NCI-H1694 treated with DMSO at 0.1 percent for 48 hours (cell line): ENCODE measurements around the gene SREK1IP1.
"Not testable (repeated sequence)": the region's sequence is repeated elsewhere in the genome, so short reads cannot be mapped to it uniquely, and the experiment has no call there.

ENCODE experiments used
- DNase-seq: peaks from one replicate; lab custom pipeline; 2025; lab: John Stamatoyannopoulos, UW

Gene SREK1IP1

GRCh38 chr5:64763948-64764503 is 4.5 kb downstream of the SREK1IP1 start:
- no peak for DNase-seq

DNA sequence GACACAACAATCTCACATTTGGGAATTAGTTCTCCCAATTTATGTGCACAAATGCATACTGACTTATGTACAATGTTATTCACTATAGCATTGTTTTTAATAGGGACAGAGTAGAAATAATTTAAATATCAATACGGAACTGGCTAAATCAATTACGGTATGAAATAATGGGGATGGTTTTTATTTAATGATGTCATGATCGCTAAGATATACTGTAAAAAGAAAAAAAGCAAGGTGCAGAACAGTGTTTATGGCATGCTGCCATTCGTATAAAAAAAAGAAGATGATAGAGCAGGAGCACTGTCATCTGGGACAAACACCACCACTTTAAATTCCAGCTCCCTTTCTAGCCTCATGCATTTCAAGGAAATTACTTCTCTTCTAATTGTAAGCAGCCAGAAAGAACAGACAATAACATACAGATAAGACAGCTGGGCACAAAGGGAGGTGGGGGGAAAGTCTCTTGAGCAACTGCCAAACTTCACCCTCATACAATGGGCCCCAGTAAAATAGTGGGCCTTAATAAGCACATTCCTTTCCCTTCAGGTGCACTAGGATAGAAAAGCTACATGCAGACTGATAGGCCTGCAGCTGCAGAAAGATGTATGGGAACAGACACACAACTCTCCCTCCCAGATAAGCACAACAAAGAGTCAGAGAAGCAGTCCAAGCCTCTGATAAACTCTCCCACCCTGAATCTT is 8.4 kb downstream of the SREK1IP1 start:
- no peak for DNase-seq

DNA sequence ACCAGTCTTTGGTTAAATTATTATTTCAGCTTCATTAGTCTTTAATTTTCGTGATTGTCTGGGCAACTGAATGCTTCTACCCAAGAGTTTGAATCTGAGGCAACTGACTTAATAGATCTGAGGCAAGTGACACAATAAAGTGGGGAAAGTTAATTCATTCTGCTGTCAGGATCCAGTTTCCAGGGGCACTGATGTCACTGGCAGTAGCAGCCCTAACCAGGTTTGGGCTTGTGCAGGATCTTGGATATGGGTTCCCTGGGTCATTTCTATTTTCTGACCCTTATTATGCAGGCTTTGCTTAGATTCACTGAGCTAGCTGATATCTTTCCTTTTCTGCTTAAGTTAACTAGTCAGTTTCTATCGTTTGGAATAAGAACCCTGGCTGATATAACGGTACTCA is 9.6 kb downstream of the SREK1IP1 start:
- DNase-seq, result no peak

GRCh38 chr5:64754066-64754465 is 14.4 kb downstream of the SREK1IP1 start:
- DNase-seq, result no peak

GRCh38 chr5:64749385-64749784 is 19.1 kb downstream of the SREK1IP1 start:
- DNase-seq, result no peak

GRCh38 chr5:64746446-64746845 is 22.0 kb downstream of the SREK1IP1 start:
- DNase-seq, result no peak

DNA sequence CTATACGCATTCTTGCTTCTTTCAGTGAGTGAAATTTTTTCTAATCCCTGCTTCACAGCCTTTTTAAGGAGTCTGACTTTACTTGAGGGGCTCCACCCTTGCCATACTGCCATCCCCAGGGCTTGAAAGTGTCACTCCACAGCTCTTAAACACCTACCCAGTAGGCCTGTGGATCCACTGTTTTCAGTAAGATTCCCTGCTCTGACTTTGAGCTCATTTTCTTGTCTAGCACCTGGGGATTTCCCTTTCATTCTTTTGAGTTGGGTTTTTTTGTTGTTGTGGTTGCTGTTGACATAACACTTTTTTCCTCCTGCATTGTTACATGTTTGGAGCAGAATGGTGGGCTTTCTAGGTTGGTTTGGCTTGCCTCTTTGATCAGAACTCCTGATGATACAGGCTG is 23.6 kb downstream of the SREK1IP1 start:
- DNase-seq, result no peak

DNA sequence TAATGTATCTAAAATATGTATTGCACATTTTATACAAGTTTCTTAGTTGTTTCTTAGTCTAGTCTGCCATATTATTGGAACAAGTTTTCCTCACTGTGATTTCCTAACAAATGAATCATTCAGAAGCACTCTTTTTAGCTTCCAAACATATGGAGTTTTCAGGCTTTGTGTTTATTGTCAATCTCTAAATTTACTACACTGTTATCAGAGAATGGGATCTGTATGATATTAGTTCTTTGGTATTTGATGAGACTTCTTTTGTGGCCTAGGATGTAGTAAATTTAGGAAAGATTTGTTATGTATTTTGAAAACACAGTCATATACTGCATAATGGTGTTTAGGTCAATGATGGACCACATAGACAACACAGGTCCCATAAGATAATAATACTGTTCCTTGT is 25.7 kb downstream of the SREK1IP1 start:
- no peak for DNase-seq

DNA sequence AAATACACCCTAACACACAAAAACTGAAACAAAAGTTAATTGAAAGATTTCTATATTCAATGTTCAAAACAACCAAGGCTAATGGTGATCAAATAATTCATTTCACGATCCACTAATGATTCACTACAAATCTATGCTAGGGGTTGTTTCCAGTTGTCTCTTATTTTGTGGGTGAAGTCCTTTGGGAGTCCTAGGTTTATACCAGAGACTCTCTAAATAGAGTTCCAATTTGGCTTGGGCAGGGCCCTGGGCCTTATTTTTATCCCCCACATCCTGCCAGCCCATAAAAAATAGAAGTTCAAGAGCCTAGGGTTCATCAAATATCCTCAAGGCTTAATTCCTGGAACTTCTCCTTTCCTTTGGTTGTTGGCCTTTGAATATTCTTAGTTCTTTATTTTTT is 26.1 kb downstream of the SREK1IP1 start:
- no peak for DNase-seq

- no peak for DNase-seq
Measured at GRCh38 chr5:64727150-64727549, 41.3 kb downstream of the SREK1IP1 start.

DNA sequence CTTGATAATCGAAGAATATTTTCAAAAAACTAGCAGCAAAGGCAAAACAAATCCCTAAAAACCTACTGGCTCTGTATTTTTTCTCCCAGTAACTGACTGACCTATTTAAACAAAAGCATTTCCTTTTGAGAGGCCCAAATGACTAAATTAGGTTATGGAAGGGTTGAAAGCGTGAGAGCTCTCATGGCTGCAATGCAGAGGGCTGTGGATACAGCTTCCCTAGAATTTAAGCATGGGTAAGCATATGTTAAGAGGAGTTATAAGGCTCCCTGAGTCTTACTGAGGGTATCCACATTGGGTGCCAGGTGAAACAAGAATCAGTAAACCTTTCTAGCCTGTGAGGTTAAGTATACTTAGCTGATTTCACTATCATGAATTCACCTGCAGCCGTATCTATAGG is 45.9 kb downstream of the SREK1IP1 start:
- DNase-seq, result no peak

DNA sequence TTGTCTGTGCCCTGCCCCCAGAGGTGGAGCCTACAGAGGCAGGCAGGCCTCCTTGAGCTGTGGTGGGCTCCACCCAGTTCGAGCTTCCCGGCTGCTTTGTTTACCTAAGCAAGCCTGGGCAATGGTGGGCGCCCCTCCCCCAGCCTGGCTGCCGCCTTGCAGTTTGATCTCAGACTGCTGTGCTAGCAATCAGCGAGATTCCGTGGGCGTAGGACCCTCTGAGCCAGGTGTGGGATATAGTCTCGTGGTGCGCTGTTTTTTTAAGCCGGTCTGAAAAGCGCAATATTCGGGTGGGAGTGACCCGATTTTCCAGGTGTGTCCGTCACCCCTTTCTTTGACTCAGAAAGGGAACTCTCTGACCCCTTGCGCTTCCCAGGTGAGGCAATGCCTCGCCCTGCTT is 54.0 kb downstream of the SREK1IP1 start:
- DNase-seq, result not testable (repeated sequence)

DNA sequence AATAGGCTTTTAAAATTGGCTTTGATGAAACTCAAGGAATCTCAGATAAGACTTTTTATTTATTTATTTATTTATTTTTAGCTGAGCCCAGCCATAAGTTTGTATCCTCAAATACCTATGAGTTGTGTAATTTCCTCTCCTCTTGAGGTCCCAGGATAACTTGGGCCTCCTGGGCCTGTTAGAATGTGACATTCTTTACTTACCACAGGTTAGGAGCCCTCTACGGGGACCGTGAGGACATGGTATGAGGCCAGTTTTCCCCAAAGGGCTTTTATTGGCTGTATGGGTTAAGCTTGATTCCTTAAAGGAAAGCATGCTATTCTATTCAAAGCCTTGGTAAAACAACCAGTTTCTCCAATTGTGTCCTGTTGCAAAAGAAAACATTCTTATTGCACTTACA is 61.3 kb downstream of the SREK1IP1 start:
- DNase-seq, result no peak

GRCh38 chr5:64706074-64706473 is 62.4 kb downstream of the SREK1IP1 start:
- DNase-seq, result not testable (repeated sequence)

DNA sequence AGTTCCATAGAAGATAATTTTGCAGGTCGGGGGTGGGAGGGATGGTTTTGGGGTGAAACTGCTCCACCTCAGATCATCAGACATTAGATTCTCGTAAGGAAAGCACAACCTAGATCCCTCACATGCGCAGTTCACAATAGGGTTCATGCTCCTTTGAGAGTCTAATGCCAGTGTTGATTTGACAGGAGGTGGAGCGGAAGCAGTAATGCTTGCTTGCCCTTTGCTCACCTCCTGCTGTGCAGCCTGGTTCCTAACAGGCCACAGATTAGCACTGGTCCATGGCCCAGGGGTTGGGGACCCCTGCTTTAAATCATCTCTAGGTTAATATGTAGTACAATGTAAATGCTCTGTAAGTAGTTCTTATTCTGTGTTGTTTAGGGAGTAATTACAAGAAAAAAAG is 67.7 kb downstream of the SREK1IP1 start:
- DNase-seq, result no peak

DNA sequence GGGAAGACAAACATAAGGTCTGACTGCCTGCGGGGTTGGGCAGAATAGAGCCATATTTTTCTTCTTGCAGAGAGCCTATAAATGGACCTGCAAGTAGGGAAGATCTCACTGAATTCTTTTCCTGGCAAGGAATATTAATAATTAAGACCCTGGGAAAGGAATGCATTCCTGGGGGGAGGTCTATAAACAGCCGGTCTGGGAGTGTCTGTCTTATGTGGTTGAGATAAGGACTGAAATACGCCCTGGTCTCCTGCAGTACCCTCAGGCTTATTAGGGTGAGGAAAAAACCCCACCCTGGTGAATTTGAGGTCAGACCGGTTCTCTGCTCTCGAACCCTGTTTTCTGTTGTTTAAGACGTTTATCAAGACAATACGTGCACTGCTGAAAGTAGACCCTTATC is 72.1 kb downstream of the SREK1IP1 start:
- not testable (repeated sequence) for DNase-seq

- DNase-seq, result no peak
Measured at GRCh38 chr5:64693636-64694035, 74.9 kb downstream of the SREK1IP1 start.

DNA sequence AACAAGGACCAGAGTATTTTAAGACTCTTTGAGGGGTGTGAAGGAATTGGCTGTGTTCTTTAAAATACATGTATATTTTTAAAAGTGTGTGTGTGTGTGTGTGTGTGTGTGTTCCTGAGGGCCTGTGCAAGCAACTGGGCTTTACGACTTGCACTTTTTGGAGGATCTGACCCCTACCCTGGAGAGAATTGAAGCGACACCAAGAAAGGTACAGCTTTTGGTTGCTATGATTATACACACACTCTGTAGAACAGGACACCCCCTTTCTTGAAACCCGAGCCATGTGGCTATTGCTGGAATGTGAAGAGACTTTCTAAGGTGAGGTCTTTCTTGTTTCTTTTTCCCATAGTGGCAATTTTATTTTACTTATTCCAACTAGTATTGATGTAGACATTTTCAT is 77.2 kb downstream of the SREK1IP1 start:
- no peak for DNase-seq

DNA sequence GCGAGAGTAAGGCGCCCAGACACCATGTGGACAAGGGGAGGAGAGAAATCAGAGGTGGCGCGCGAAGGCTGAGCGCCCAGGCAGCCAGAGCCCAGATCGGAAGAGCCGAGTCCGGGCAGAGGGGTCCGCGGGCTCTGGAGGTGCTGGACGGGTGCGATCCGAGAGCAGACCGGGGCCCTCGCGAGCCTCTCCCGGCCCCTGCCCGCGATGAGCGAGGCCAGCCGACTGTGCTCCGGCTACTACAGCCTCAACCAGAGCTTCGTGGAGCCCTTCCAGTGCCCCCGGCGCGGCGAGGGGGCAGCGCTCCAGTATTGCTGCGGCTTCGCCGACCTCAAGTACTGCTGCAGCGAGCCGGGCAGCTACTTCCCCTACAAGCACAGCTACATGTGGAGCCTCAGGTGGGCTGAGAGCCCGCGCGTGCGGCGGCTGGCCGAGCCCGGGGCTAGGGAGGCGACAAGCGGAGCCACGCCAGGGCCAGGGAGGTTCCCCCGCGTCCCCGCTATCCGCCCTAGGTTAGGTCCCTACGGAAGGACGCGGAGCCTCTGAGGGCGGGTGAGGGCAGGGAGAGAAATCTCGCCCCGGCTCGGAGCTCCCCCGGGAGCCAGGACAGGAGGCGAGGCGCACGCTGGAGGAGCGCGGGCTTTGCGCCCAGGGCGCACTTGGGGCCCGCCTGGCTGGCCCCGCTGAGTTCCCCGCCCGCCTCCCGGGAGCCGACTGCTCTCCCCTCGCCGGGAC is 77.9 kb downstream of the SREK1IP1 start, which contains the start of gene SHISAL2B:
TSS of gene SHISAL2B (plus strand) at position 87 of the 735 bp plus-strand sequence. CDS start at position 208, 121 bp downstream.
- peak; percentile 42 for DNase-seq

DNA sequence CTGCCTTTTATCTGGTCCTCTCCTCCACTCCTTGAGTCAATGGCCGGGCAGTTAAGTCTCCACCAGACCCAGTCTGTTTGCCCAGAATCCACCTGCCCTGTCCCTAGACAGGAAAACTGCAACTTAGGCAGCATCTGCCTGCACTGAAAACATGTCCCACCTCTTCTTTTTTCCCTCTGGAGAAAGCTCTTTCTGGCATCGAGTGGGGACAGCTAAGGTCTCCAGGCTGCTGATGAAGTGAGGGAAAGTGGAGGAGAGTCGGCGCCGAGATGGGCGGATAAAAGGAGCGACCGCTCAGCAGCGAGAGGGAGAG is 78.4 kb downstream of the SREK1IP1 start:
- DNase-seq, result no peak

- DNase-seq, result no peak
Measured at GRCh38 chr5:64688965-64689364, 79.5 kb downstream of the SREK1IP1 start.

DNA sequence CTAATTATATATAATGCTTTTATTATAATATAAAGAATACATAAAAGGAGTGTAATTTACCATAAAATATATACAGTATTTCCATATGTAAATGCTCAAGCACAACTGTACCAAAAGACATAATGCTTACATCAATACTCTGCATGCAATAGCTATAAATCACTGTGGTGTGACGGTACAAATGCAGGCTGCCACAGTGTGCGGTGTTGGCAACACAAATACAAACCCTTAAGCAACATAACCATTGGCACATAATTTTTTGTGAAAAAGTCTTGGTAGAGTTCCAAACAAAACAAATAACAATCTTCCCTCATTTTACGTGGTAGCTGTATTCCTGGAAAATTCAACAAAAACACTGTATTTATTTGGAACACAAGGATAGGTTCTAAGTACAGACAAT is 80.1 kb downstream of the SREK1IP1 start:
- no peak for DNase-seq

- no peak for DNase-seq
Measured at GRCh38 chr5:64685866-64686265, 82.6 kb downstream of the SREK1IP1 start.
